Lung (tissue), 12 donors: Measurements from ENCODE around the gene SMIM33. TPM values are rescaled to one million over a fixed set of nuclear protein-coding genes. Genes with fewer than 3 reads are reported as not detected.
"Not testable (repeated sequence)": the region's sequence is repeated elsewhere in the genome, so short reads cannot be mapped to it uniquely, and the experiment has no call there.

Experiments used
- ATAC-seq: fragments of 200-7000 bp; cut with Tn5 transposase; one replicate; pipeline ENCODE4 v1.9.1; 2020; ENCODE audit warnings: moderate number of reproducible peaks; ENCODE audit not compliant: insufficient read depth, low FRiP score
- DNase-seq, 3 donors: peaks; one replicate each; pipeline ENCODE4 v3.0.0-alpha.2; 2013 to 2017
- H3K27ac ChIP-seq, 2 donors: one replicate each; pipeline ENCODE4 v1.5.1; 2013; ENCODE audit warnings: mild to moderate bottlenecking in 2 of 2, moderate library complexity in 2 of 2, control low read depth in 1 of 2, inconsistent platforms in 1 of 2, low read depth in 1 of 2, low read length in 1 of 2
- H3K27me3 ChIP-seq, 3 donors: one replicate each; pipeline ENCODE4 v1.5.1; 2013; ENCODE audit warnings: low read length in 2 of 3; ENCODE audit not compliant: control insufficient read depth in 3 of 3, insufficient read depth in 3 of 3
- H3K36me3 ChIP-seq, 4 donors: one replicate each; pipeline ENCODE4 v1.5.1; 2013; ENCODE audit warnings: low read length in 4 of 4, mild to moderate bottlenecking in 1 of 4, moderate library complexity in 1 of 4; ENCODE audit not compliant: control insufficient read depth in 4 of 4, insufficient read depth in 4 of 4
- H3K4me1 ChIP-seq, 5 donors: one replicate each; pipeline ENCODE4 v1.5.1; 2013; ENCODE audit warnings: low read length in 5 of 5, mild to moderate bottlenecking in 2 of 5, moderate library complexity in 1 of 5; ENCODE audit not compliant: control insufficient read depth in 5 of 5, insufficient read depth in 5 of 5
- H3K4me3 ChIP-seq: one replicate; pipeline ENCODE4 v1.5.1; 2013; ENCODE audit warnings: mild to moderate bottlenecking, control low read depth, moderate library complexity
- H3K9ac ChIP-seq, 2 donors: one replicate each; pipeline ENCODE4 v1.5.1; 2013; ENCODE audit warnings: low read length in 2 of 2, control low read depth in 1 of 2; ENCODE audit not compliant: insufficient read depth in 1 of 2
- H3K9me3 ChIP-seq, 4 donors: one replicate each; pipeline ENCODE4 v1.5.1; 2013; ENCODE audit warnings: low read length in 3 of 4, mild to moderate bottlenecking in 1 of 4, moderate library complexity in 1 of 4; ENCODE audit not compliant: control insufficient read depth in 4 of 4, insufficient read depth in 3 of 4
- CTCF ChIP-seq: IDR thresholded peaks from 2 replicates; pipeline ENCODE4 v1.5.1; 2012; ENCODE audit warnings: mild to moderate bottlenecking; ENCODE audit errors: control extremely low read depth, extremely low read depth
- WGBS, 2 donors: extraction: QIAGEN DNeasy Blood & Tissue Kit; methylation state at CpG; one replicate each; pipeline ENCODE4 v1.1.7; 2013; 5-methylcytosine and 5-hydroxymethylcytosine counted together
- polyA plus RNA-seq, 2 donors: library from polyadenylated mRNA; stranded (reverse); fragments of 200-250 nt; gene quantifications; one replicate each; pipeline ENCODE4 v1.2.1, GENCODE V29; 2013
- total RNA-seq, 2 donors: library from RNA; depleted of rRNA in 1 of 2; stranded (reverse); fragments of >200 nt in 1 of 2; gene quantifications; one replicate each; pipeline ENCODE4 v1.2.1, GENCODE V29; 2014 to 2021
- donor health status: control.
- donor health status: control.
- donor health status: Bipolar disorder and iron deficiency.
- donor health status: healthy.
- donor health status: DM: yes; HTN: yes; CAD: no.

Gene SMIM33
- total and polyA plus RNA-seq, 4 donors = 0.17 TPM; not detected in 3

- Histone ChIP-seq H3K9ac (no peak overlapping the region), H3K4me1 (peaks cover 4 to 11% (median 10%) of the 10 kb centered on the region in 5 donors), H3K36me3 (no peaks in the 10 kb centered on the region), H3K4me3 (no peak overlapping the region), H3K9me3 (no peaks in the 10 kb centered on the region), H3K27ac (no peak overlapping the region), H3K27me3 (no peaks in the 10 kb centered on the region)
- no peak for TF ChIP-seq CTCF
- DNase-seq (peak in 2 of 3 donors; percentile 61 to 77), ATAC-seq (no peak)
These were observed 24.0 kb downstream of the SMIM33 start for GRCh38 chr5:139494832-139495231.

DNA sequence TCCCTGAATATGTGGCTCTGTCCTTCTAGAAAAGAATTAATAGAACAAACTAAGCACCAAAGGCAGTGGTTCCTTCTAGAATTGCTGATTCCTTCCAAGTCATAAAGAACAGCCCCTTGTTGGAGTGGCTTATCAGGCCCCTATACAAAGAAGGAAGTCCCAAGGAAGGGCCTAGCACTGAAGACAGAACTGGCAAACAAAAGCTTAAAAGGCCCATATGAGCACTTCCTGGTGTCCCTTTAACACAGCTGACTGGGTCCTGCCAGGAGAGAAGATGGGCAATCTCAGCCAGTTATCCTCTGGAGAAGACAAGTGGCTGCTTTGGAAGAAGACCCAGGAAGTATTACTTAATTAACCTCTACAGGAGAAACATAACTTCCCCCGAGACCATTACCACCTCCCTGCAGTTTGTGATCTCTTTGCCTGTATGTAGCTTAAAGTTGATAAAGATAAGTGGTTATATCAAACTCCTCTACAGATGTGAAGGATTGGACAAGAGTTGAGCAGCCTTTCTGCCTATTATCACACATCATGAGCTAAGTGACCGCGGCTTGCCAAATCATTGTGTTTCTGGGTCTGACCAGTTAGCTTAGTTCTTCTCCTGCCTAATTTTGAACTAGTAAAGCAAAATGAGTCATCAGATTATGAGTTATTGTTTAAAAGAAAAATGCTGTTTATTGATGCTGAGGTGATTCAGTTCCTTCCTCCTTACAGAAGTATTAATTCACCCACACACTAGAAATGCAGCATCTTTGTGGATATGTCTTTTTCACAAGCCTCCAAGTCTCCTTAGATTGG lies 25.0 kb downstream of the SMIM33 start:
- no peak overlapping the region for H3K4me3 ChIP-seq
- WGBS, 2 donors = 68 to 75% methylated on average over 3 of the region's 3 CpGs
- peak overlapping the region; percentile 56 to 63 for H3K27ac ChIP-seq
- H3K27me3 ChIP-seq = no peaks in the 10 kb centered on the region
- no peaks in the 10 kb centered on the region for H3K9me3 ChIP-seq
- TF ChIP-seq CTCF = no peak
- DNase-seq = no peak
- peaks cover 4 to 11% (median 10%) of the 10 kb centered on the region in 5 donors for H3K4me1 ChIP-seq
- no peak overlapping the region for H3K9ac ChIP-seq
- ATAC-seq = no peak
- no peaks in the 10 kb centered on the region for H3K36me3 ChIP-seq

- WGBS, 2 donors = 70 to 77% methylated on average over 4 of the region's 4 CpGs
- H3K27me3 ChIP-seq = no peaks in the 10 kb centered on the region
- no peaks in the 10 kb centered on the region for H3K4me1 ChIP-seq
- no peaks in the 10 kb centered on the region for H3K36me3 ChIP-seq
- no peak overlapping the region for H3K27ac ChIP-seq
- H3K9ac ChIP-seq = no peak overlapping the region
- ATAC-seq (no peak), DNase-seq (no peak)
- H3K4me3 ChIP-seq = no peak overlapping the region
- no peak for TF ChIP-seq CTCF
- H3K9me3 ChIP-seq = no peaks in the 10 kb centered on the region
These were observed 30.6 kb downstream of the SMIM33 start for GRCh38 chr5:139501381-139501780.

- not testable (repeated sequence) for H3K9me3 ChIP-seq, H3K27ac ChIP-seq, H3K36me3 ChIP-seq, H3K9ac ChIP-seq, ATAC-seq, H3K27me3 ChIP-seq, DNase-seq, H3K4me1 ChIP-seq, H3K4me3 ChIP-seq
- WGBS, 2 donors = 91 to 93% methylated on average over 15 of the region's 15 CpGs
These were observed 32.4 kb downstream of the SMIM33 start for GRCh38 chr5:139503036-139503817.

DNA sequence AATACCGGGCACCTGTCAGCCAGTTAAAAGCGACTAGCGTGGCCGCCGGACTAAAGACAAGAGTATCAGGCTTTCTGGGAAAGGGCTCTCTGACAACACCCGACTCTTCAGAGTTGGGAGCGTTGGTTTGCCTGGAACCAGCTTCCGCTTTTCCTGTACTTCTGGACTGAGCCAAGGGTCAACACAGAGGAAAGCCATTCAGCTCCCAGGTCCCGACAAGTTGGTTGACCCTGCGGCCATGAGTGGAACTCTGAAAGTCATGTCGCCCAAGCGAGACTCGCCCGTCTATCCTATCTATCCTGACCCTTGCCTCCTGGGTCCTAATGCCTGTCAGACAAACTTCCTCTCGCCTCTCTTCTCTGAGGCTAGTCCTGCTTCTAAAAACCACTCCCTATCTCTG lies 33.1 kb downstream of the SMIM33 start:
- H3K4me3 ChIP-seq, H3K9ac ChIP-seq, H3K9me3 ChIP-seq, H3K27me3 ChIP-seq, H3K27ac ChIP-seq, H3K4me1 ChIP-seq, ATAC-seq, H3K36me3 ChIP-seq, DNase-seq: not testable (repeated sequence)
- 88 to 90% methylated on average over 15 of the region's 15 CpGs for WGBS, 2 donors

GRCh38 chr5:139504722-139505121 lies 33.9 kb downstream of the SMIM33 start:
- WGBS, 2 donors = 89 to 90% methylated on average over 5 of the region's 5 CpGs
- H3K9me3 ChIP-seq, H3K9ac ChIP-seq, H3K27ac ChIP-seq, H3K4me1 ChIP-seq, H3K36me3 ChIP-seq, H3K4me3 ChIP-seq, ATAC-seq, H3K27me3 ChIP-seq, DNase-seq: not testable (repeated sequence)
